Lung (tissue), 12 donors: Measurements from ENCODE around the gene TMEM30B. TPM values are rescaled to one million over a fixed set of nuclear protein-coding genes. Genes with fewer than 3 reads are reported as not detected.
A peak's percentile ranks its signal among the peaks of the same experiment; 100 is the strongest.
"Not testable (repeated sequence)": the region's sequence is repeated elsewhere in the genome, so short reads cannot be mapped to it uniquely, and the experiment has no call there.

Source experiments
- ATAC-seq: fragments of 200-7000 bp; cut with Tn5 transposase; one replicate; pipeline ENCODE4 v1.9.1; 2020; ENCODE audit warnings: moderate number of reproducible peaks; ENCODE audit not compliant: insufficient read depth, low FRiP score
- DNase-seq, 3 donors: peaks; one replicate each; pipeline ENCODE4 v3.0.0-alpha.2; 2013 to 2017
- H3K27ac ChIP-seq, 2 donors: one replicate each; pipeline ENCODE4 v1.5.1; 2013; ENCODE audit warnings: mild to moderate bottlenecking in 2 of 2, moderate library complexity in 2 of 2, control low read depth in 1 of 2, inconsistent platforms in 1 of 2, low read depth in 1 of 2, low read length in 1 of 2
- H3K27me3 ChIP-seq, 3 donors: one replicate each; pipeline ENCODE4 v1.5.1; 2013; ENCODE audit warnings: low read length in 2 of 3; ENCODE audit not compliant: control insufficient read depth in 3 of 3, insufficient read depth in 3 of 3
- H3K36me3 ChIP-seq, 4 donors: one replicate each; pipeline ENCODE4 v1.5.1; 2013; ENCODE audit warnings: low read length in 4 of 4, mild to moderate bottlenecking in 1 of 4, moderate library complexity in 1 of 4; ENCODE audit not compliant: control insufficient read depth in 4 of 4, insufficient read depth in 4 of 4
- H3K4me1 ChIP-seq, 5 donors: one replicate each; pipeline ENCODE4 v1.5.1; 2013; ENCODE audit warnings: low read length in 5 of 5, mild to moderate bottlenecking in 2 of 5, moderate library complexity in 1 of 5; ENCODE audit not compliant: control insufficient read depth in 5 of 5, insufficient read depth in 5 of 5
- H3K4me3 ChIP-seq: one replicate; pipeline ENCODE4 v1.5.1; 2013; ENCODE audit warnings: mild to moderate bottlenecking, control low read depth, moderate library complexity
- H3K9ac ChIP-seq, 2 donors: one replicate each; pipeline ENCODE4 v1.5.1; 2013; ENCODE audit warnings: low read length in 2 of 2, control low read depth in 1 of 2; ENCODE audit not compliant: insufficient read depth in 1 of 2
- H3K9me3 ChIP-seq, 4 donors: one replicate each; pipeline ENCODE4 v1.5.1; 2013; ENCODE audit warnings: low read length in 3 of 4, mild to moderate bottlenecking in 1 of 4, moderate library complexity in 1 of 4; ENCODE audit not compliant: control insufficient read depth in 4 of 4, insufficient read depth in 3 of 4
- WGBS, 2 donors: extraction: QIAGEN DNeasy Blood & Tissue Kit; methylation state at CpG; one replicate each; pipeline ENCODE4 v1.1.7; 2013; 5-methylcytosine and 5-hydroxymethylcytosine counted together
- polyA plus RNA-seq, 2 donors: library from polyadenylated mRNA; stranded (reverse); fragments of 200-250 nt; gene quantifications; one replicate each; pipeline ENCODE4 v1.2.1, GENCODE V29; 2013
- total RNA-seq, 2 donors: library from RNA; depleted of rRNA in 1 of 2; stranded (reverse); fragments of >200 nt in 1 of 2; gene quantifications; one replicate each; pipeline ENCODE4 v1.2.1, GENCODE V29; 2014 to 2021
- TF ChIP-seq, protein P1 (sequence below): IDR thresholded peaks from 2 replicates; pipeline ENCODE4 v1.5.1; 2012; ENCODE audit warnings: mild to moderate bottlenecking; ENCODE audit errors: control extremely low read depth, extremely low read depth
- donor health status: control.
- donor health status: control.
- donor health status: Bipolar disorder and iron deficiency.
- donor health status: healthy.
- donor health status: DM: yes; HTN: yes; CAD: no.

TMEM30B gene
- total and polyA plus RNA-seq, 4 donors: 14.4 to 24.3 (median 20.1) TPM

DNA sequence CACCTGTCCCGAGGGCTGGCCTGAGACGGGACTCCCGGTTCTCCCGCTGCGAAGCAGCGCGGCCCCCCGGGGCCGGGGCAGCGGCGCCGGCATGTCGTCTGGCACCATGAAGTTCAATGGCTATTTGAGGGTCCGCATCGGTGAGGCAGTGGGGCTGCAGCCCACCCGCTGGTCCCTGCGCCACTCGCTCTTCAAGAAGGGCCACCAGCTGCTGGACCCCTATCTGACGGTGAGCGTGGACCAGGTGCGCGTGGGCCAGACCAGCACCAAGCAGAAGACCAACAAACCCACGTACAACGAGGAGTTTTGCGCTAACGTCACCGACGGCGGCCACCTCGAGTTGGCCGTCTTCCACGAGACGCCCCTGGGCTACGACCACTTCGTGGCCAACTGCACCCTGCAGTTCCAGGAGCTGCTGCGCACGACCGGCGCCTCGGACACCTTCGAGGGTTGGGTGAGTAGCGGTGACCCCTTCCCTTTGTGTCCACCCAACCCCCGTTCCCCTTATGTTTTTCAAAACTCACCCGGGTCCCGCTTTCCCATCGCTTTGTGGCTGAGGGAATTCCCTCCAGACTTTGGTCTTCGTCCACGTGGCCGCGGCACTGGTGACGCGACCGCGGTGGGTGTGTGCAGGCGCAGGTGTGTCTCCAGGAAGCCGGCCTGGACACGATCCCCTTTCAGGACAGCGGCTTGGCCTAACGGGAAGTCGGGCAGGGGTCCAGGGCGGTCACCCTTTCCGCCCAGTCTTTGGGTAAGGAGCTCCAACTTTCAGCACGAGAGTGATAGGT lies 41.1 kb upstream of the TMEM30B start:
- ATAC-seq: peak; percentile 44
- Histone ChIP-seq H3K27me3 (peaks cover 0 to 24% (median 19%) of the 10 kb centered on the region in 3 donors), H3K27ac (peak overlapping the region; percentile 89 to 93), H3K9me3 (no peaks in the 10 kb centered on the region), H3K9ac (peak overlapping the region; percentile 24 to 30), H3K4me3 (peak overlapping the region; percentile 99), H3K36me3 (no peaks in the 10 kb centered on the region), H3K4me1 (peaks cover 0 to 7% (median 0%) of the 10 kb centered on the region in 5 donors)
- peak; percentile 27 to 48 (median 39) for DNase-seq
- WGBS, 2 donors: 1 to 2% methylated on average over 61 to 63 of the region's 63 CpGs
- TF ChIP-seq, protein P1, sequence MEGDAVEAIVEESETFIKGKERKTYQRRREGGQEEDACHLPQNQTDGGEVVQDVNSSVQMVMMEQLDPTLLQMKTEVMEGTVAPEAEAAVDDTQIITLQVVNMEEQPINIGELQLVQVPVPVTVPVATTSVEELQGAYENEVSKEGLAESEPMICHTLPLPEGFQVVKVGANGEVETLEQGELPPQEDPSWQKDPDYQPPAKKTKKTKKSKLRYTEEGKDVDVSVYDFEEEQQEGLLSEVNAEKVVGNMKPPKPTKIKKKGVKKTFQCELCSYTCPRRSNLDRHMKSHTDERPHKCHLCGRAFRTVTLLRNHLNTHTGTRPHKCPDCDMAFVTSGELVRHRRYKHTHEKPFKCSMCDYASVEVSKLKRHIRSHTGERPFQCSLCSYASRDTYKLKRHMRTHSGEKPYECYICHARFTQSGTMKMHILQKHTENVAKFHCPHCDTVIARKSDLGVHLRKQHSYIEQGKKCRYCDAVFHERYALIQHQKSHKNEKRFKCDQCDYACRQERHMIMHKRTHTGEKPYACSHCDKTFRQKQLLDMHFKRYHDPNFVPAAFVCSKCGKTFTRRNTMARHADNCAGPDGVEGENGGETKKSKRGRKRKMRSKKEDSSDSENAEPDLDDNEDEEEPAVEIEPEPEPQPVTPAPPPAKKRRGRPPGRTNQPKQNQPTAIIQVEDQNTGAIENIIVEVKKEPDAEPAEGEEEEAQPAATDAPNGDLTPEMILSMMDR: no peak

DNA sequence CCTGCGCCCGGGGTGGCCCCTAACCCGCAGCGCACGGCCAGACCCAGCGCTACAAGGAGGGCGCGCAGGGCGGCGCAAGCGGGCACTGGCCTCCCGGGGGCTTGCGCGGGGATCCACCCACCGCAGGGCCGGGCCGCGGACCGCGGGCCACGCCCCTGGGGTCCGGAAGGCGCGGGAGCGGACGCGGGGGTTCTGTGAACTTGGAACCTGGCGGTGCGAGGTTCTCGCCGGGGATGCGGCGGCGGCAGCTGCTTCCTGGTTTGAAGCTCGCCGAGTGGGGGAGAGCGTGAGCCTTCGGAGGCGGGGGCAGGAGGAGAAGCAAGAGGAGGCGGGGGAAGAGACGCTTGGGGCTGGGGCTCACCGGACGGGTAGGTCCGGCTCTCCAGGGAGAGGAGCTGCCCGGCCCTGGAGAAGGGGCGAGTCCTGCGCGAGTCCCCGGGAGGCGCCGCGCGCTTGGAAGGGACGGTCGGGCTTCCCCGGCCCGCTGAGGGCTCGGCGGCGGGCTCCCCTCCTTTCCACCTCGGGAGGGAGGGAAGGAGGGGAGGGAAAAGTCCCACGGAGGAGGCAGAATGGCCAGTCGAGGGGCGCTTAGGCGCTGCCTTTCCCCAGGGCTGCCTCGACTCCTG lies 40.4 kb upstream of the TMEM30B start, which contains the start of gene PRKCH:
Gene PRKCH, plus strand, starts transcription at position 195 of the 626 bp plus-strand sequence. CDS start 523 bp downstream, outside the sequence.
- 0 to 1% methylated on average over 48 to 66 of the region's 66 CpGs for WGBS, 2 donors
- Histone ChIP-seq H3K27ac (peak within 1 kb of the TSS; percentile 89 to 93), H3K4me1 (peaks cover 0 to 7% (median 0%) of the 10 kb centered on the region in 5 donors), H3K4me3 (peak within 1 kb of the TSS; percentile 99), H3K36me3 (no peaks in the 10 kb centered on the region), H3K27me3 (peaks cover 0 to 26% (median 19%) of the 10 kb centered on the region in 3 donors), H3K9me3 (no peaks in the 10 kb centered on the region), H3K9ac (peak within 1 kb of the TSS; percentile 24 to 30)
- DNase-seq (peak; percentile 65 to 78 (median 76)), ATAC-seq (peak; percentile 78)
- TF ChIP-seq, protein P1: no peak

DNA sequence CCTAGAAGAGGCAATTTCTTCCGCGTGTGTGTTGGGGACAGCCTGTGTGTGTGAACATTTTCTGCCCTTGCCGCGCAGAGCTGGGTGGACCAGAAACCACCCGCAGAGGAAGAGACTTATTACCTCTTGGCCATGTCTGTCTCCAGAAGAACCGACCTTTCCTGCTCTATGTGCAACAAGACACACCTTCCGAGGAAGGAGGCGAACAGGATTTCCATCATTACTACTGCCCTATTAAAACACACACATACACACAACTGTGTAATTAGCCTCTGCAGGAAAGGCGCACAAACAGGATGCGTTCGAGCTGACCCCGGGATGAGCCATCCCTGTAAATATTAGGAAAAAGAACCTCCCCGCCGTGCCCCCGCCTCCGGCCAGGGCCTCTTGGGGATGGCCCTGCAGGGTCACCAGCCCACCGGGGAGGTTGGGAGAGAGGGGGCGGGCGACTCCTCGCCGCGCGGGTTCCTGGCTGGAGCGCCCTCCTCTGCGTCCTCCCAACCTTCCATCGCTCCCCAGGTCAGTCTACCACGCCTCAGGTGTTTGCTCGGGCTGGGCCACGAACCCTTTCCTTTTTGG lies 39.8 kb upstream of the TMEM30B start:
- Histone ChIP-seq H3K36me3 (no peaks in the 10 kb centered on the region), H3K9ac (no peak overlapping the region), H3K9me3 (no peaks in the 10 kb centered on the region), H3K4me3 (peak overlapping the region; percentile 99), H3K4me1 (peaks cover 0 to 7% (median 0%) of the 10 kb centered on the region in 5 donors), H3K27ac (peak overlapping the region; percentile 89 to 93), H3K27me3 (peaks cover 0 to 26% (median 19%) of the 10 kb centered on the region in 3 donors)
- DNase-seq (peak; percentile 18 to 56 (median 29)), ATAC-seq (peak; percentile 7)
- 24 to 43% methylated on average over 23 to 29 of the region's 29 CpGs for WGBS, 2 donors
- TF ChIP-seq, protein P1: no peak

GRCh38 chr14:61320170-61320569 lies 39.0 kb upstream of the TMEM30B start:
- H3K4me3 ChIP-seq, H3K27ac ChIP-seq, H3K9me3 ChIP-seq, DNase-seq, H3K4me1 ChIP-seq, H3K9ac ChIP-seq, H3K36me3 ChIP-seq, ATAC-seq: not testable (repeated sequence)
- peaks cover 0 to 26% (median 19%) of the 10 kb centered on the region in 3 donors for H3K27me3 ChIP-seq
- 90 to 94% methylated on average over 15 to 16 of the region's 16 CpGs for WGBS, 2 donors
